Naive B cell (primary cell): ENCODE data around the gene KIF25. TPM values are rescaled to one million over a fixed set of nuclear protein-coding genes. Genes with fewer than 3 reads are reported as not detected.

Source experiments
- ATAC-seq, 2 donors: fragments of 150-1000 bp; cut with Tn5 transposase; 2 replicates each; pipeline ENCODE4 v1.10.0; 2021; ENCODE audit warnings: low read depth in 2 of 2, mild to moderate bottlenecking in 2 of 2, moderate library complexity in 2 of 2
- DNase-seq: peaks from one replicate; pipeline ENCODE4 v3.0.0; 2022
- H3K27ac Mint-ChIP-seq, 6 donors: one replicate each; pipeline ENCODE4 v1.8.0; 2020 to 2022; ENCODE audit warnings: mild to moderate bottlenecking in 6 of 6, mixed read lengths in 6 of 6, moderate library complexity in 5 of 6, inconsistent platforms in 2 of 6
- H3K27me3 Mint-ChIP-seq, 3 donors: one replicate each; pipeline ENCODE4 v1.8.0; 2021 to 2022; ENCODE audit warnings: mixed read lengths in 3 of 3, mild to moderate bottlenecking in 1 of 3
- H3K36me3 Mint-ChIP-seq, 2 donors: one replicate each; pipeline ENCODE4 v1.8.0; 2020 to 2022; ENCODE audit warnings: mixed read lengths in 2 of 2, inconsistent platforms in 1 of 2, mild to moderate bottlenecking in 1 of 2
- H3K4me1 Mint-ChIP-seq, 3 donors: one replicate each; pipeline ENCODE4 v1.8.0; 2020 to 2022; ENCODE audit warnings: mixed read lengths in 3 of 3, inconsistent platforms in 1 of 3, mild to moderate bottlenecking in 1 of 3, moderate library complexity in 1 of 3
- H3K4me3 Mint-ChIP-seq, 8 donors: one replicate each; pipeline ENCODE4 v1.8.0; 2020 to 2022; ENCODE audit warnings: mild to moderate bottlenecking in 8 of 8, mixed read lengths in 8 of 8, moderate library complexity in 8 of 8, inconsistent platforms in 2 of 8
- H3K9me3 Mint-ChIP-seq, 7 donors: one replicate each; pipeline ENCODE4 v1.8.0; 2020 to 2022; ENCODE audit warnings: mixed read lengths in 7 of 7, mild to moderate bottlenecking in 5 of 7, inconsistent platforms in 2 of 7, moderate library complexity in 1 of 7
- polyA plus RNA-seq, 6 donors: library from polyadenylated mRNA; unstranded; fragments of 300-500 nt; fragmentation: Illumina TruSeq; gene quantifications; one replicate each; pipeline ENCODE4 v1.2.3, GENCODE V29; 2021; ENCODE audit warnings: low read depth in 6 of 6

KIF25 gene
- polyA plus RNA-seq, 6 donors from 2014 or later = not detected

DNA sequence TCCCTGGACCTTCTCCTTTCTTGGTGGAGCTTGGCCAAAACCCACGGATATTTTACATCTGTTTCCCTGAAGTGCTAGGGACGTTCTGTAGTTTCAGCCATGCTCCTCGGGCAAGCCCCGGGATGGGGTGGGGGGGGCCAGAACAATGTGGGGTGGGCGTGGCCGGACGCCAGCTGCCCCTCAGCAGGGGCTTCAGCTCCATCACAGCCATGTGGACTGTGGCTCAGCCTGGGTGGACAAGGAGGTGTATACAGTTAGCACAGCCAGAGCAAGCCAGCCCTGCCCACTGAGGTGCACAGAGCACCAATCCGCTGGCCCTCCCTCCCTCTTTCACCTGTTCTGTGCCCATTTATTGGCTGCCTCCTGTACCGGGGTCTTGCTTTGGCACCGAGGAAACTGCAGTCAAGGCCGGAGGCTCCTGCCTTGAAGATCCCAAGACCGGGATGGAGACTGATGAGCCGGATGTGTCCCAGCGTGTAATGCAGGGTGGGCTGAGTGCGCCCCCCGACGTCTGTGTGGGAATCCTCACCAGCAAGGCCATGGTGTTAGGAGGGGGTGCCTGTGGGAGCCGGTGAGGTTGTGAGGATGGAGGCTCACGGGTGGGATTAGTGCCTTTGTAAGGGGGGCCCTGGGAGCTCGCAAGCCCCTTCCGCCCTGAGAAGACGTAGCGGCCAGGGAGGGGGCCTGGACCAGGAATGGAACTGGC is 53.6 kb downstream of the KIF25 start:
- no peak overlapping the region for H3K27ac Mint-ChIP-seq
- no peaks in the 10 kb centered on the region for H3K9me3 Mint-ChIP-seq
- no peak overlapping the region for H3K4me3 Mint-ChIP-seq
- H3K4me1 Mint-ChIP-seq = no peaks in the 10 kb centered on the region
- no peaks in the 10 kb centered on the region for H3K27me3 Mint-ChIP-seq
- DNase-seq (no peak), ATAC-seq (no peak)
- H3K36me3 Mint-ChIP-seq = no peaks in the 10 kb centered on the region

DNA sequence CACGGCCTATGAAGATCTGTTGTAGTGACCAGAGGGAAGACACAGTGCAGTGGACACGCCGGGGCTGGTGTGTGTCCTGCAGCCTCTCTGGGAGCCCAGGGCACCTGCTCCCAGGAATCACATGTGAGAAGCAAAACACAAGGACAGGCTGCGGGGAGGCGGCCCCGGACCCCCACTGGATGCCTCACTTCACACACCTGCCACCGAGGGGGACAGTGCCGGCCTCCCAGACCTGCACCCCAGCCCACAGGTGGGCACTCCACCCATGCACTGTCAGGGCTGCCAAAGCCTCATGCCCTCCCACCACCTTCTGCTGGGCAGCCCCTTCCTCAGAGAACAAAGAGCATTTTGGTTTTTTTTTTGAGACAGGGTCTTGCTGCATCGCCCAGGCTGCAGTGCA is 54.2 kb downstream of the KIF25 start:
- no peaks in the 10 kb centered on the region for H3K27me3 Mint-ChIP-seq
- DNase-seq = no peak
- H3K36me3 Mint-ChIP-seq = no peaks in the 10 kb centered on the region
- no peak for ATAC-seq
- H3K4me3 Mint-ChIP-seq = no peak overlapping the region
- H3K4me1 Mint-ChIP-seq = no peaks in the 10 kb centered on the region
- H3K9me3 Mint-ChIP-seq = no peaks in the 10 kb centered on the region
- H3K27ac Mint-ChIP-seq = no peak overlapping the region

DNA sequence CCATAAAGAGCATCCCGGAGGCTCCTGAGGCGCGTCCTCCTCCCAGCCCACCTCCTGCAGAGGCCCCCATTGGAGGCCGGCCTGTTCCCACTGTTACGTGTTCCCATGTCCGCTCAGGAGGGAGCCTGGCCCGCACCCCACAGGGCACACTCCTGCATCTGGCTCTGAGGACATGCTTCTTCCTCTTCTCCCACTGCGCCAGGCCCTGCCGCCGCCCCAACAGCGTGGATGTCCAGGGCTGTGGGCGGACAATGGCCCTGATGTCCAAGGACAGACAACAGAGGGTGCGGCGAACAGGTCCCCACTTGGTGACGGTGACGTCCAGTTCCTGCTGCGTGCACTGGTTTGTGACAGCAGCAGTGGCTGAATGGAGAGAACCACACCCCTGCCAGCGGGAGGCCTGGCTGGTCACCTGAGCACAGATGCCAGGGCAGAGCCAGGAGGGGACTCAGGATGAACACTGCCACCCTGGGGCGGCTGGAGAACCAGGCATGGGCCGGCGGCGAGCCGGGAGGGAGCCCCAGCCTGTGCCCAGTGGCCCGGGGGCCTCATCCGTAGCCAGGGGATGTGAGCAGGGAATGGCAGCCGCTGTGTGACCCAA is 54.9 kb downstream of the KIF25 start:
- H3K4me1 Mint-ChIP-seq = no peaks in the 10 kb centered on the region
- H3K27me3 Mint-ChIP-seq = no peaks in the 10 kb centered on the region

GRCh38 chr6:168053086-168053956 is 55.9 kb downstream of the KIF25 start:
- no peaks in the 10 kb centered on the region for H3K36me3 Mint-ChIP-seq
- peaks cover 0 to 3% (median 0%) of the 10 kb centered on the region in 3 donors for H3K4me1 Mint-ChIP-seq
- DNase-seq (no peak), ATAC-seq (no peak)
- no peaks in the 10 kb centered on the region for H3K9me3 Mint-ChIP-seq
- H3K27me3 Mint-ChIP-seq = no peaks in the 10 kb centered on the region
- H3K4me3 Mint-ChIP-seq = no peak overlapping the region
- no peak overlapping the region for H3K27ac Mint-ChIP-seq

More for the DNA sequence above, 54.9 kb downstream of the KIF25 start:
- no peak for ATAC-seq
- Mint-ChIP-seq H3K36me3 (no peaks in the 10 kb centered on the region), H3K27ac (no peak overlapping the region), H3K4me3 (no peak overlapping the region), H3K9me3 (no peaks in the 10 kb centered on the region)
- no peak for DNase-seq

- no peak overlapping the region for H3K27ac Mint-ChIP-seq
Measured at GRCh38 chr6:168053957-168054471, 56.5 kb downstream of the KIF25 start.

DNA sequence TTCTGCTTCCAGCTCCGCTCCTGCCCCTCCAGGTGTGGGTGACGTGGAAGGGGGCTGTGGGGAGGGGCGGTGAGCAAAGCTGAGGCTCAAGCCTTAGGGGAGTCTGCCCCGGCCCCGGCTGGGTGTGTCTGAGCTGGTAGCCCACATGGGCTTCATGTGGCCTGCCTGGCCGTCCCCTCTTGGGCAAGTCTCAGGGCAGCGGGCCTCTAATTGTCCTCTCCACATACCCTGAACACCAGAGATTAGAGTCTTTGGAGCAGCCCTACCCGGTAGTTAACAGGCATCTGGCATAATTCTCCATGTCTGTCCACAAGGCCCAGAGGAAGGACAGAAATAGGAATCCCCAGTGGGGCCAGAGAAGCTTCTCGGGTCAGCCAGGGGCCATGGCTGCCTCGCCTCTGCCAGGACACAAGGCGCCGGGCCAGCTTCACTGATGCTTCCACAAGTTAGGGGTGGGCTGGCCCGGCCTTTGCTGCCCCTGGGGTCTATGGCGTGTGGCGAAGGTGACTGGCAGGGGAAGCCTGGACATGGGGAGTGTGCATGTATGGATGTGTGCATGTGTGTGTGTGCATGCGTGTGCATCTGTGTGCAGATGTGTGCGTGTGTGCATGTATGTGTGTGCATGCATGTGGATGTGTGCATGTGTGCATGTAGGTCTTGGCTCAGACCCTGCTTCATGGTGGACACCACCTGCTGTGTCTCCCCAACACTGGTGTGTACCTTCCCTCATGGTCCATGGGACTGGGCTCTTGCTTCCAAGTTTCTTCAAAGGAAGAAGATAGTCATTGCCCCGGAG is 57.5 kb downstream of the KIF25 start:
- Mint-ChIP-seq H3K27me3 (no peaks in the 10 kb centered on the region), H3K27ac (no peak overlapping the region), H3K9me3 (no peaks in the 10 kb centered on the region), H3K4me1 (peaks cover 0 to 4% (median 0%) of the 10 kb centered on the region in 3 donors), H3K4me3 (no peak overlapping the region), H3K36me3 (no peaks in the 10 kb centered on the region)
- no peak for ATAC-seq
- no peak for DNase-seq

More at GRCh38 chr6:168053957-168054471, 56.5 kb downstream of the KIF25 start:
- Mint-ChIP-seq H3K4me3 (no peak overlapping the region), H3K9me3 (no peaks in the 10 kb centered on the region), H3K27me3 (no peaks in the 10 kb centered on the region), H3K36me3 (no peaks in the 10 kb centered on the region), H3K4me1 (peaks cover 0 to 4% (median 0%) of the 10 kb centered on the region in 3 donors)
- ATAC-seq = no peak
- DNase-seq = no peak

- H3K9me3 Mint-ChIP-seq = no peaks in the 10 kb centered on the region
- DNase-seq (no peak), ATAC-seq (no peak)
- H3K27me3 Mint-ChIP-seq = no peaks in the 10 kb centered on the region
- H3K4me1 Mint-ChIP-seq = peaks cover 0 to 4% (median 0%) of the 10 kb centered on the region in 3 donors
- no peak overlapping the region for H3K27ac Mint-ChIP-seq
- H3K4me3 Mint-ChIP-seq = no peak overlapping the region
- H3K36me3 Mint-ChIP-seq = no peaks in the 10 kb centered on the region
Measured at GRCh38 chr6:168055696-168056489, 58.4 kb downstream of the KIF25 start.

GRCh38 chr6:168056892-168057527 is 59.5 kb downstream of the KIF25 start:
- Mint-ChIP-seq H3K27ac (no peak overlapping the region), H3K9me3 (no peaks in the 10 kb centered on the region), H3K4me3 (no peak overlapping the region), H3K36me3 (no peaks in the 10 kb centered on the region), H3K4me1 (peaks cover 0 to 4% (median 0%) of the 10 kb centered on the region in 3 donors), H3K27me3 (no peaks in the 10 kb centered on the region)
- ATAC-seq (no peak), DNase-seq (no peak)

DNA sequence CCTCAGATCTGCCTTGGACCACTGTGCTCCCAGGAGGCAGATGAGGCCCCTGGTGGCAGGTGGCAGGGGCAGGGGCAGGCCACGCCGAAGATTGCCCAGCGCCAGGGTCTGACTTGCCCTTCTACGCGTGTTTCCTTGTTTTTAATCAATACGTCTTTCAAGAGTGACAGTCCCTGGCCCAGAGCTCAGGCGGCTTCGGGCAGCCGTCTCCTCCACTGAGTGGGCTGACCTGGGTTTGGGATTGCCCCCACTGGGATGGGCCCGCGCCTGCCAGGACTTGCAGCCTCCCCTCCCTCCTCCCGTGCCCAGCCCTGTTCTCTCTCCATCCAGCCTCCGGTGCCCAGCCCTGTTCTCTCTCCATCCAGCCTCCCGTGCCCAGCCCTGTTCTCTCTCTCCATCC is 60.4 kb downstream of the KIF25 start:
- no peak for DNase-seq
- Mint-ChIP-seq H3K4me1 (peaks cover 0 to 4% (median 0%) of the 10 kb centered on the region in 3 donors), H3K36me3 (no peaks in the 10 kb centered on the region), H3K27me3 (no peaks in the 10 kb centered on the region), H3K27ac (no peak overlapping the region), H3K4me3 (no peak overlapping the region), H3K9me3 (no peaks in the 10 kb centered on the region)
- no peak for ATAC-seq

DNA sequence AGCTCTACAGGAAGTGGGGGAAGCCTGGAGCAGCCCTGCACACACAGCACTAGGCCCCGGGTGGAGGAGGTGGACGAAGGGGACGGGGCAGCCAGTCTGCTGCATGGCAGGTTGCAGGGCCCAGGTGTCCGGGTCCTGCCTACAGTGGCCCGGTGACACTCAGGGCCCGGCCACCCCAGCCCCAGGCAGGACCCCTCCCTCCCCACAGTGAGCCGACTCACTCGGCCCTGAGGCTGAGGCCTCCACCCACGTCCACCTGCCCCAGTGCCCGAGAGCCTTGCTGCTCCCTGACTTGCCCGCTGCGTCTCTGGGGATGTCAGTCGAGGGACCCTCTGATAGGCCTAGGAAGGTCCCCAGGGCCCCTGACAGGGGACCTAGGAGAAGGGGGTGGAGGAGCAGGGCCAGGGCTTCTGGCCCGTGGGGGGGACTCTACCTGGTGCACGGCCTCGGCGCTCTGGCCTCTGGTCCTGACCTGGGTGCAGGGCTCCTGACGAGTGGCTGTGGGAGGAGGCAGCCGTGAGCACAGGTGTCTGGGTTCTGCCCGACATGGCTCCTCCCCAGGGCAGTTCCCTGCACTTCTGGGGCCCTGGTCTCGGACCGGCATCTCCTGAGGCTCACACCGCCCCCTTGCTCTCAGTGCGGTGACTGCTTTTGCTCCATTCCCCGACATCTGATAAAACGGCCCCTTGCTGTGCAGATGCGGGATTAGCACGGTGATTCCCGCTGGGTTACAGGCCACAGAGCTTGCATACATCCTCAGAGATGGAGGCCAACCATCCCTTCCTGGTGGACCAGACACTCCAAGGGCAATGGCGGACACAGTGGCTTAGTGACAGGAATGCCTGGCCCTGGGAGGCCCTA is 61.5 kb downstream of the KIF25 start:
- Mint-ChIP-seq H3K4me1 (peaks cover 0 to 4% (median 0%) of the 10 kb centered on the region in 3 donors), H3K27ac (no peak overlapping the region)

GRCh38 chr6:168060521-168060931 is 63.1 kb downstream of the KIF25 start:
- Mint-ChIP-seq H3K27me3 (no peaks in the 10 kb centered on the region), H3K4me3 (no peak overlapping the region), H3K27ac (no peak overlapping the region), H3K9me3 (peaks cover 0 to 1% (median 0%) of the 10 kb centered on the region in 7 donors), H3K4me1 (peaks cover 0 to 4% (median 0%) of the 10 kb centered on the region in 3 donors), H3K36me3 (no peaks in the 10 kb centered on the region)
- no peak for DNase-seq
- ATAC-seq = no peak

More for the DNA sequence above, 61.5 kb downstream of the KIF25 start:
- no peaks in the 10 kb centered on the region for H3K36me3 Mint-ChIP-seq
- H3K4me3 Mint-ChIP-seq = no peak overlapping the region
- DNase-seq = no peak
- no peak for ATAC-seq
- H3K27me3 Mint-ChIP-seq = no peaks in the 10 kb centered on the region
- no peaks in the 10 kb centered on the region for H3K9me3 Mint-ChIP-seq
